GM12878 (cell line): ENCODE data around the gene KCNH6. TPM values are rescaled to one million over a fixed set of nuclear protein-coding genes. Genes with fewer than 3 reads are reported as not detected.

ENCODE experiments used
- ATAC-seq: fragments of 200-7000 bp; cut with Tn5 transposase; 3 replicates; pipeline ENCODE4 v1.9.1; 2020; ENCODE audit warnings: mild to moderate bottlenecking, moderate library complexity
- BruUV-seq: library from RNA; stranded (reverse); fragments of 400-500 nt; replicated peaks from 2 replicates; lab custom pipeline; 2021; lab: Mats Ljungman, UMichigan
- CTCF ChIA-PET: fragments of 300-600 bp; sonication (Branson Sonifier 250); formaldehyde crosslinking; extraction: SDS; loops from one replicate; lab custom pipeline; 2021; ENCODE audit warnings: inconsistent platforms; lab: Yijun Ruan, JAX
- POLR2A ChIA-PET: fragments of 350-600 bp; formaldehyde crosslinking; extraction: SDS; loops from one replicate; lab custom pipeline; 2021; ENCODE audit warnings: inconsistent platforms; lab: Charles Lee
- RAD21 ChIA-PET: fragments of 300-600 bp; sonication (Branson Sonifier 250); formaldehyde crosslinking; loops from one replicate; lab custom pipeline; 2023; ENCODE audit warnings: antibody characterized with exemption; ENCODE audit not compliant: unreplicated experiment; lab: Charles Lee
- SMC1A ChIA-PET: fragments of 300-600 bp; sonication (Branson Sonifier 250); formaldehyde crosslinking; loops from one replicate; lab custom pipeline; 2023; ENCODE audit not compliant: unreplicated experiment, uncharacterized antibody; lab: Charles Lee
- DNase-seq: peaks from one replicate; pipeline ENCODE4 v3.0.0-alpha.2; 2011; ENCODE audit warnings: low read depth, low spot score
- FAIRE-seq: peaks from 3 replicates; lab custom pipeline; 2011; peaks lifted over from hg19 to GRCh38; lab: Jason Lieb, UNC
- H2AFZ ChIP-seq: 2 replicates; pipeline ENCODE4 v1.6.0; 2011; ENCODE audit warnings: low read depth, low read length, control low read depth; ENCODE audit not compliant: control insufficient read depth
- H3K27ac ChIP-seq: 2 replicates; pipeline ENCODE4 v1.5.1; 2011; ENCODE audit warnings: control low read depth; ENCODE audit not compliant: control insufficient read depth, insufficient read depth
- H3K27me3 ChIP-seq, 2 experiments: replicated peaks in 1 of 2; 2 replicates each; pipeline versions ENCODE4 v1.6.0 to v1.6.1; 2011; ENCODE audit warnings: low read length in 1 of 2; ENCODE audit not compliant: control insufficient read depth in 2 of 2, insufficient read depth in 2 of 2
- H3K36me3 ChIP-seq, 2 experiments: 2 replicates each; pipeline ENCODE4 v1.5.1; 2011; ENCODE audit warnings: low read length in 1 of 2; ENCODE audit not compliant: control insufficient read depth in 2 of 2, insufficient read depth in 2 of 2
- H3K4me1 ChIP-seq: 2 replicates; pipeline ENCODE4 v1.6.1; 2011; ENCODE audit warnings: mild to moderate bottlenecking, low read length, moderate library complexity, mixed read lengths; ENCODE audit not compliant: control insufficient read depth, insufficient read depth
- H3K4me2 ChIP-seq: 2 replicates; pipeline ENCODE4 v1.6.0; 2011; ENCODE audit warnings: control low read depth; ENCODE audit not compliant: control insufficient read depth, insufficient read depth
- H3K4me3 ChIP-seq: fragments of 200-600 bp; sonication (generic); 2 replicates; pipeline ENCODE4 v1.5.1; 2016
- H3K79me2 ChIP-seq: 2 replicates; pipeline ENCODE4 v1.6.0; 2011; ENCODE audit warnings: low read length; ENCODE audit not compliant: control insufficient read depth, insufficient read depth
- H3K9ac ChIP-seq: 2 replicates; pipeline ENCODE4 v1.8.0; 2011; ENCODE audit warnings: low read length, control low read depth, mixed read lengths; ENCODE audit not compliant: control insufficient read depth, insufficient read depth
- H3K9me3 ChIP-seq: replicated peaks from 3 replicates; pipeline ENCODE4 v1.5.1; 2011; ENCODE audit warnings: mild to moderate bottlenecking, low read length; ENCODE audit not compliant: control insufficient read depth, insufficient read depth
- H4K20me1 ChIP-seq: 2 replicates; pipeline ENCODE4 v1.6.0; 2011; ENCODE audit not compliant: control insufficient read depth, insufficient read depth
- ATF7 ChIP-seq: fragments of 450-650 bp; IDR thresholded peaks from 2 replicates; pipeline ENCODE4 v1.6.1; 2016; ENCODE audit warnings: low read depth, mild to moderate bottlenecking
- BRCA1 ChIP-seq: IDR thresholded peaks from 2 replicates; pipeline ENCODE4 v1.6.1; 2011; ENCODE audit warnings: low read depth, low read length, improper control_type of control experiment
- EP300 ChIP-seq, 2 experiments: fragments of 150-350 bp in 1 of 2; IDR thresholded peaks; 2 replicates each; pipeline ENCODE4 v1.6.1; 2011 to 2012; ENCODE audit warnings: low read depth in 2 of 2, low read length in 2 of 2, borderline replicate concordance in 1 of 2, improper control_type of control experiment in 1 of 2, inconsistent platforms in 1 of 2; ENCODE audit not compliant: control insufficient read depth in 1 of 2
- ESRRA ChIP-seq: IDR thresholded peaks from 2 replicates; pipeline ENCODE4 v1.6.1; 2012; ENCODE audit warnings: mild to moderate bottlenecking, low read length, improper control_type of control experiment
- KAT2A ChIP-seq: conservative IDR thresholded peaks from 2 replicates; pipeline ENCODE4 v1.6.1; 2011; ENCODE audit warnings: low read depth, low read length; ENCODE audit not compliant: control insufficient read depth
- POLR2A ChIP-seq: IDR thresholded peaks from 2 replicates; pipeline ENCODE4 v1.6.1; 2011; ENCODE audit warnings: low read depth, mild to moderate bottlenecking, low read length
- SREBF2 ChIP-seq: IDR thresholded peaks from 2 replicates; pipeline ENCODE4 v1.6.1; 2012; ENCODE audit warnings: mild to moderate bottlenecking, low read length
- SUPT20H ChIP-seq: IDR thresholded peaks from 2 replicates; pipeline ENCODE4 v1.6.1; 2011; ENCODE audit warnings: low read depth, mild to moderate bottlenecking, low read length, moderate library complexity, borderline replicate concordance; ENCODE audit not compliant: control insufficient read depth
- WGBS: methylation state at CpG from one replicate; pipeline ENCODE4 v1.1.6; 2016; ENCODE audit warnings: low lambda C conversion rate; ENCODE audit not compliant: insufficient replicate concordance, insufficient coverage; ENCODE audit errors: missing lambda C conversion rate; 5-methylcytosine and 5-hydroxymethylcytosine counted together
- in situ Hi-C: fragments of 300-500 bp; cut with MboI; formaldehyde crosslinking; loops from 9 replicates; pipeline ENCODE4 v1.14.3; 2018; ENCODE audit warnings: mixed read lengths
- intact Hi-C: fragments of 100-400 bp; cut with micrococcal nuclease; formaldehyde crosslinking; loops from one replicate; pipeline ENCODE4 v1.14.2; 2022; ENCODE audit not compliant: unreplicated experiment
- polyA plus RNA-seq, 11 experiments: library from polyadenylated mRNA; depleted of rRNA in 4 of 11; unstranded in 6 of 11; stranded (reverse) in 5 of 11; fragments of >200 nt; fragmentation: Nextera tagmentation in 4 of 11; fragmentation: Illumina TruSeq in 1 of 11; extraction: Ambion mirVana in 4 of 11; extraction: Trizol in 1 of 11; gene quantifications; 1 replicate in 1 of 11; 2 replicates in 10 of 11; pipeline versions ENCODE4 v1.2.1 to v1.2.3, GENCODE V29; 2011 to 2016; ENCODE audit warnings: inconsistent platforms in 2 of 11, missing spikeins in 2 of 11, low read depth in 1 of 11
- total RNA-seq, 4 experiments: library from RNA; depleted of rRNA in 3 of 4; stranded (reverse); fragments of >200 nt in 3 of 4; fragmentation: Illumina TruSeq in 1 of 4; extraction: Trizol in 1 of 4; gene quantifications; 2 replicates each; pipeline versions ENCODE4 v1.2.1 to v1.2.3, GENCODE V29; 2013 to 2021
- TF ChIP-seq, protein P1 (sequence below): fragments of 450-650 bp; IDR thresholded peaks from 2 replicates; pipeline ENCODE4 v1.6.1; 2017; ENCODE audit warnings: mild to moderate bottlenecking
- TF ChIP-seq, protein P2 (sequence below): fragments of 150-350 bp; IDR thresholded peaks from 2 replicates; pipeline ENCODE4 v1.6.1; 2016; ENCODE audit warnings: low read depth, low read length
- TF ChIP-seq, protein P3 (sequence below): fragments of 450-650 bp; IDR thresholded peaks from 2 replicates; pipeline ENCODE4 v1.6.1; 2017; ENCODE audit warnings: antibody characterized with exemption, mild to moderate bottlenecking, moderate library complexity

KCNH6 gene
- total and polyA plus RNA-seq, 10 of the 15 experiments (the other 5 are each of a cell fraction or from before 2014, with no cell fraction given): not detected

DNA sequence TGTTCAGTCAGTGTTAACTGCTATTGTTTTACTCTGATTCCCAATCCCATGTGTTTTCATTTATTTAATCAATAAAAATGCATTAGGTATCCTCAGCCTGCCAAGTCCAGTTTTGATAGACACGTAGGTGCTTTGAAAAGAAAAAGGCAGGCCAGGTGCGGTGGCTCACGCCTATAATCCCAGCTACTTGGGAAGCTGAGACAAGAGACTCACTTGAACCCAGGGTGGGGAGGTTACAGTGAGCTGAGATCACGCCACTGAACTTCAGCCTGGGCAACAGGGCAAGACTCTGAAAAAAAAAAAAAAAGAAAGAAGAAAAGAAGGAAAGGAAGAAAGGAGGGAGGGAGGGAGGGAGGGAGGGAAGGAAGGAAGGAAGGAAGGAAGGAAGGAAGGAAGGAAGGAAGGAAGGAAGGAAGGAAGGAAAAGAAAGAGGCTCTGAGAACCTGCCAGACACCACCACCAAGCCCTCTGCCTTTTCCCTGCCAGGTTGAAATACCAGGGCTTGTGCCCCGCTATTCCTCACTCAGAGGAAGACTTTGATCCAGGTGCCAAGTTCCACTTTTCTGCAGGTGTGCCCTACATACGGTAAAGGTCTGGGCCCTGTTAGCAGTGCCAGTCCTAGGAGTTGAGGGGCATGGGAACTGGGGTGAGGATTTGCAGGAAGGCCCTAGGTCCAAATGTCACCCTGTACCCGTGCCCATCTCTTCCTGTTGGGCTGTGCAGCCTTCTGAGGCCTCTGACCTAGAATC lies 10.1 kb upstream of the KCNH6 start (continued):
- TF ChIP-seq, protein P1, sequence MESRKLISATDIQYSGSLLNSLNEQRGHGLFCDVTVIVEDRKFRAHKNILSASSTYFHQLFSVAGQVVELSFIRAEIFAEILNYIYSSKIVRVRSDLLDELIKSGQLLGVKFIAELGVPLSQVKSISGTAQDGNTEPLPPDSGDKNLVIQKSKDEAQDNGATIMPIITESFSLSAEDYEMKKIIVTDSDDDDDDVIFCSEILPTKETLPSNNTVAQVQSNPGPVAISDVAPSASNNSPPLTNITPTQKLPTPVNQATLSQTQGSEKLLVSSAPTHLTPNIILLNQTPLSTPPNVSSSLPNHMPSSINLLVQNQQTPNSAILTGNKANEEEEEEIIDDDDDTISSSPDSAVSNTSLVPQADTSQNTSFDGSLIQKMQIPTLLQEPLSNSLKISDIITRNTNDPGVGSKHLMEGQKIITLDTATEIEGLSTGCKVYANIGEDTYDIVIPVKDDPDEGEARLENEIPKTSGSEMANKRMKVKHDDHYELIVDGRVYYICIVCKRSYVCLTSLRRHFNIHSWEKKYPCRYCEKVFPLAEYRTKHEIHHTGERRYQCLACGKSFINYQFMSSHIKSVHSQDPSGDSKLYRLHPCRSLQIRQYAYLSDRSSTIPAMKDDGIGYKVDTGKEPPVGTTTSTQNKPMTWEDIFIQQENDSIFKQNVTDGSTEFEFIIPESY: no peak
- TF ChIP-seq EP300 (IDR thresholded peaks at IDR 0.05; ENCODE audit: borderline replicate concordance in 1 of 2, control insufficient read depth in 1 of 2, low read depth in 2 of 2, low read length in 2 of 2): no peak
- no peak for TF ChIP-seq SUPT20H
- TF ChIP-seq ATF7: no peak
- TF ChIP-seq, all 136 proteins: peak for 0

DNA sequence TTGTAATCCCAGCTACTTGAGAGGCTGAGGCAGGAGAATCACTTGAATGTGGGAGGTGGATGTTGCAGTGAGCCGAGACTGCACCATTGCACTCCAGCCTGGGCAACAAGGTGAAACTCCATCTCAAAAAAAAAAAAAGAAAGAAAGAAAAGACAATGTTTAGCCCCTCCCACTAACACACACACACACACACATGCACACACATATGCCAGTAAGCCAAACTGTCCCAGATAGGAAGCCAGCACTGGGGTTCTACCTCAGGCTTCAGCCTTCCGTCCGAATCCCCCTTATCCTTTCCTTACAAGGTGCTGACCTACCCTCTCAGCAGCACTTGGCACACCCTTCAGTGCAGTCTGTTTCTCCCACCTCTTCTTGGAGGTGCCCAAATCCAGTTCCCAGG lies 8.7 kb upstream of the KCNH6 start:
- no peak for TF ChIP-seq BRCA1
- no peak for TF ChIP-seq POLR2A
- no peak for TF ChIP-seq SREBF2
- TF ChIP-seq KAT2A: no peak
- TF ChIP-seq, protein P2, sequence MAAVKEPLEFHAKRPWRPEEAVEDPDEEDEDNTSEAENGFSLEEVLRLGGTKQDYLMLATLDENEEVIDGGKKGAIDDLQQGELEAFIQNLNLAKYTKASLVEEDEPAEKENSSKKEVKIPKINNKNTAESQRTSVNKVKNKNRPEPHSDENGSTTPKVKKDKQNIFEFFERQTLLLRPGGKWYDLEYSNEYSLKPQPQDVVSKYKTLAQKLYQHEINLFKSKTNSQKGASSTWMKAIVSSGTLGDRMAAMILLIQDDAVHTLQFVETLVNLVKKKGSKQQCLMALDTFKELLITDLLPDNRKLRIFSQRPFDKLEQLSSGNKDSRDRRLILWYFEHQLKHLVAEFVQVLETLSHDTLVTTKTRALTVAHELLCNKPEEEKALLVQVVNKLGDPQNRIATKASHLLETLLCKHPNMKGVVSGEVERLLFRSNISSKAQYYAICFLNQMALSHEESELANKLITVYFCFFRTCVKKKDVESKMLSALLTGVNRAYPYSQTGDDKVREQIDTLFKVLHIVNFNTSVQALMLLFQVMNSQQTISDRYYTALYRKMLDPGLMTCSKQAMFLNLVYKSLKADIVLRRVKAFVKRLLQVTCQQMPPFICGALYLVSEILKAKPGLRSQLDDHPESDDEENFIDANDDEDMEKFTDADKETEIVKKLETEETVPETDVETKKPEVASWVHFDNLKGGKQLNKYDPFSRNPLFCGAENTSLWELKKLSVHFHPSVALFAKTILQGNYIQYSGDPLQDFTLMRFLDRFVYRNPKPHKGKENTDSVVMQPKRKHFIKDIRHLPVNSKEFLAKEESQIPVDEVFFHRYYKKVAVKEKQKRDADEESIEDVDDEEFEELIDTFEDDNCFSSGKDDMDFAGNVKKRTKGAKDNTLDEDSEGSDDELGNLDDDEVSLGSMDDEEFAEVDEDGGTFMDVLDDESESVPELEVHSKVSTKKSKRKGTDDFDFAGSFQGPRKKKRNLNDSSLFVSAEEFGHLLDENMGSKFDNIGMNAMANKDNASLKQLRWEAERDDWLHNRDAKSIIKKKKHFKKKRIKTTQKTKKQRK: no peak
- no peak for TF ChIP-seq SUPT20H
- no peak for TF ChIP-seq ESRRA
- TF ChIP-seq, protein P3, sequence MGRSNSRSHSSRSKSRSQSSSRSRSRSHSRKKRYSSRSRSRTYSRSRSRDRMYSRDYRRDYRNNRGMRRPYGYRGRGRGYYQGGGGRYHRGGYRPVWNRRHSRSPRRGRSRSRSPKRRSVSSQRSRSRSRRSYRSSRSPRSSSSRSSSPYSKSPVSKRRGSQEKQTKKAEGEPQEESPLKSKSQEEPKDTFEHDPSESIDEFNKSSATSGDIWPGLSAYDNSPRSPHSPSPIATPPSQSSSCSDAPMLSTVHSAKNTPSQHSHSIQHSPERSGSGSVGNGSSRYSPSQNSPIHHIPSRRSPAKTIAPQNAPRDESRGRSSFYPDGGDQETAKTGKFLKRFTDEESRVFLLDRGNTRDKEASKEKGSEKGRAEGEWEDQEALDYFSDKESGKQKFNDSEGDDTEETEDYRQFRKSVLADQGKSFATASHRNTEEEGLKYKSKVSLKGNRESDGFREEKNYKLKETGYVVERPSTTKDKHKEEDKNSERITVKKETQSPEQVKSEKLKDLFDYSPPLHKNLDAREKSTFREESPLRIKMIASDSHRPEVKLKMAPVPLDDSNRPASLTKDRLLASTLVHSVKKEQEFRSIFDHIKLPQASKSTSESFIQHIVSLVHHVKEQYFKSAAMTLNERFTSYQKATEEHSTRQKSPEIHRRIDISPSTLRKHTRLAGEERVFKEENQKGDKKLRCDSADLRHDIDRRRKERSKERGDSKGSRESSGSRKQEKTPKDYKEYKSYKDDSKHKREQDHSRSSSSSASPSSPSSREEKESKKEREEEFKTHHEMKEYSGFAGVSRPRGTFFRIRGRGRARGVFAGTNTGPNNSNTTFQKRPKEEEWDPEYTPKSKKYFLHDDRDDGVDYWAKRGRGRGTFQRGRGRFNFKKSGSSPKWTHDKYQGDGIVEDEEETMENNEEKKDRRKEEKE: no peak
- no peak overlapping the region for H3K9ac ChIP-seq
- DNase-seq: no peak
- BruUV-seq: no TSS peak
- peaks cover 9% of the 10 kb centered on the region for H3K4me1 ChIP-seq
- no peak overlapping the region for H3K27ac ChIP-seq
- ChIA-PET CTCF (interaction anchor here (0.6 to 1.2 kb wide), 3 partner anchors 11 to 432 kb away, joined by 3 to 4 read pairs (median 3); no protein-coding TSS in a partner anchor), POLR2A (no interaction called here), SMC1A (no interaction called here), RAD21 (no interaction called here)
- in situ Hi-C loops (no loop called here), intact Hi-C loops (no loop called here)
- H3K4me3 ChIP-seq: no peak overlapping the region
- no peaks in the 10 kb centered on the region for H3K36me3 ChIP-seq
- H4K20me1 ChIP-seq: no peaks in the 10 kb centered on the region
- WGBS: 0% methylated on average over 3 of the region's 3 CpGs
- FAIRE-seq: no peak
- H3K4me2 ChIP-seq: peak overlapping the region; percentile 21
- H2AFZ ChIP-seq: no peak overlapping the region
- H3K79me2 ChIP-seq: no peaks in the 10 kb centered on the region
- ATAC-seq: no peak
- no peaks in the 10 kb centered on the region for H3K27me3 ChIP-seq
- no peaks in the 10 kb centered on the region for H3K9me3 ChIP-seq
